Caco-2 (cell line): ENCODE data around the gene SAMD4B. TPM values are rescaled to one million over a fixed set of nuclear protein-coding genes. Genes with fewer than 3 reads are reported as not detected.
A peak's percentile ranks its signal among the peaks of the same experiment; 100 is the strongest.

ENCODE experiments used
- BruUV-seq: library from RNA; stranded (reverse); fragments of 400-500 nt; replicated peaks from 2 replicates; lab custom pipeline; 2021; lab: Mats Ljungman, UMichigan
- CTCF ChIA-PET: fragments of 300-600 bp; sonication (Branson Sonifier 250); formaldehyde crosslinking; loops from one replicate; lab custom pipeline; 2022; ENCODE audit warnings: antibody characterized with exemption; lab: Charles Lee
- POLR2A ChIA-PET: fragments of 300-600 bp; sonication (Branson Sonifier 250); formaldehyde crosslinking; loops from one replicate; lab custom pipeline; 2022; ENCODE audit warnings: antibody characterized with exemption; lab: Charles Lee
- DNase-seq, 2 experiments: peaks; one replicate each; pipeline versions ENCODE4 v3.0.0 to v3.0.0-alpha.2; 2020 to 2022
- H3K27me3 ChIP-seq: replicated peaks from 2 replicates; pipeline ENCODE4 v1.6.0; 2011; ENCODE audit warnings: low read length; ENCODE audit not compliant: control insufficient read depth, insufficient read depth
- H3K36me3 ChIP-seq: 2 replicates; pipeline ENCODE4 v1.5.1; 2011; ENCODE audit warnings: low read length; ENCODE audit not compliant: control insufficient read depth, insufficient read depth
- H3K4me1 ChIP-seq: fragments of 250-450 bp; sonication (Bioruptor Pico); 2 replicates; pipeline ENCODE4 v1.5.1; 2020; ENCODE audit warnings: mild to moderate bottlenecking
- H3K4me3 ChIP-seq: 2 replicates; pipeline ENCODE4 v1.5.1; 2011; ENCODE audit warnings: low read depth, mild to moderate bottlenecking, control low read depth, low read length
- H3K9me3 ChIP-seq: fragments of 250-450 bp; sonication (Bioruptor Pico); 2 replicates; pipeline ENCODE4 v1.5.1; 2020; ENCODE audit warnings: mild to moderate bottlenecking, moderate library complexity
- H3K27ac Mint-ChIP-seq: one replicate; pipeline ENCODE4 v1.8.0; 2022; ENCODE audit warnings: mixed read lengths; ENCODE audit not compliant: unreplicated experiment
- H3K27me3 Mint-ChIP-seq: one replicate; pipeline ENCODE4 v1.8.0; 2022; ENCODE audit warnings: mixed read lengths; ENCODE audit not compliant: insufficient read depth, unreplicated experiment
- H3K36me3 Mint-ChIP-seq: one replicate; pipeline ENCODE4 v1.8.0; 2022; ENCODE audit warnings: mild to moderate bottlenecking, mixed read lengths; ENCODE audit not compliant: insufficient read depth, unreplicated experiment
- H3K4me1 Mint-ChIP-seq: one replicate; pipeline ENCODE4 v1.8.0; 2022; ENCODE audit warnings: low read depth, mixed read lengths; ENCODE audit not compliant: unreplicated experiment
- H3K4me3 Mint-ChIP-seq: one replicate; pipeline ENCODE4 v1.8.0; 2022; ENCODE audit warnings: mild to moderate bottlenecking, moderate library complexity, mixed read lengths; ENCODE audit not compliant: unreplicated experiment
- H3K9me3 Mint-ChIP-seq: one replicate; pipeline ENCODE4 v1.8.0; 2022; ENCODE audit warnings: mixed read lengths; ENCODE audit not compliant: unreplicated experiment
- intact Hi-C: fragments of 100-400 bp; cut with micrococcal nuclease; formaldehyde crosslinking; loops from one replicate; pipeline ENCODE4 v1.10.0; 2022; ENCODE audit not compliant: unreplicated experiment
- total RNA-seq: library from RNA; stranded (reverse); gene quantifications from 2 replicates; pipeline ENCODE4 v1.2.3, GENCODE V29; 2022
- TF ChIP-seq, protein P1 (sequence below), 2 experiments: fragments of 200-600 bp in 1 of 2; IDR thresholded peaks; 1 replicate in 1 of 2; 2 replicates in 1 of 2; pipeline versions ENCODE4 v1.5.1 to v1.8.0; 2011 to 2022; ENCODE audit warnings: antibody characterized with exemption in 1 of 2, control low read depth in 1 of 2, inconsistent platforms in 1 of 2, low read depth in 1 of 2, low read length in 1 of 2, mild to moderate bottlenecking in 1 of 2, moderate library complexity in 1 of 2; ENCODE audit not compliant: insufficient read depth in 1 of 2, severe bottlenecking in 1 of 2, unreplicated experiment in 1 of 2

Gene SAMD4B
- total RNA-seq, 1 experiment from 2014 or later = 132 TPM

DNA sequence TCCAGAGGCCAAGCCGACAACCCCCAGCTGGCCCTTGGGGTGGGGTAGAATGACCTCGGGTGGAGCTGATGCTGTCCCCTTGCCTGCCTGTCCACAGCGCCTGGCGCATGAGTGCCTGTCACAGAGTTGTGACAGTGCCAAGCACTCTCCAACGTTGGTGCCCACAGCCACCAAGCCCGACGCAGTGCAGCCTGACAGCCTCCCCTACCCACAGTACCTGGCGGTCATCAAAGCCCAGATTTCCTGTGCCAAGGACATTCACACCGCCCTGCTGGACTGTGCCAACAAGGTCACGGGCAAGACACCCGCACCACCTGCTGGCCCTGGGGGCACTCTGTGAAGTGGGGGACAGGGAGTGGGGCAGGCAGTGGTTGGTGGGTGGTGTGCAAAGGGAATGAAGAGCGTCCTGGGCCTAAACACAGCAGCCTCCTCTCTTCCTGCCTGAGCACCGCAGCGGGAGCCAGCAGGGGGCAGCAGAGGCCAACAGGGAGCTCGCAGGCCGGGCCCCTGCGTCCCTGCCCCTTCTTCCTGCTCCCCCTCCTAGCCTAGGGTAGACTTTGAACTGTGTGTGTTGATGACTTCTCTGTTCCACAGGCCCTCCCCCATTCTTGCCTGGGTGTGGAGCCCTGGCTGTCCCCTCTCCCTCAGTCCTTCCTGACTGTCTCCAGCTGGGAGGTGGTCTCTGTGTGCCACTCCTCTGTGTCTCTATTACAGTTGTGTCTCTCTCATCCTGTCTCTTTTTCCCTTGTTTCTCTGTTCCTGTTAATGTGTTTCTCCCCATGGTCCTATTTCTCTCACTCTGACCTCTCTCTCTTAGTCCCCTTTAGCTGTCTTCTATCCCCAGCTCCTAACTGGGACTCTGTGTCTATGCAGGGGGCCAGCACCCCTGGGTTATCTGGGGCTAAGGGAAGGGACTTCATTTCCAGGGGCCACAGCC is 55.4 kb downstream of the SAMD4B start:
- CTCF ChIA-PET = interaction anchor here (0.6 to 2.9 kb wide), 12 partner anchors 10 to 844 kb away, joined by 3 to 52 read pairs (median 8); partner anchors contain the start of genes PLEKHG2, RPS16, SAMD4B and ZFP36
- peak overlapping the region; percentile 49 for H3K4me3 Mint-ChIP-seq
- peaks cover 67% of the 10 kb centered on the region for H3K36me3 Mint-ChIP-seq
- peaks cover 34% of the 10 kb centered on the region for H3K4me1 Mint-ChIP-seq
- Histone ChIP-seq H3K9me3 (no peaks in the 10 kb centered on the region), H3K4me3 (no peak overlapping the region), H3K4me1 (peaks cover 52% of the 10 kb centered on the region), H3K27me3 (no peaks in the 10 kb centered on the region), H3K36me3 (no peaks in the 10 kb centered on the region; the same call in none of the 2 replicates)
- no TSS peak for BruUV-seq
- no peaks in the 10 kb centered on the region for H3K9me3 Mint-ChIP-seq
- no peaks in the 10 kb centered on the region for H3K27me3 Mint-ChIP-seq
- peak overlapping the region; percentile 84 for H3K27ac Mint-ChIP-seq
- POLR2A ChIA-PET = interaction anchor here (0.6 to 2.3 kb wide), 7 partner anchors 10 to 573 kb away, joined by 3 to 28 read pairs (median 11); partner anchors contain the start of genes PSMC4, RPS16, SAMD4B and ZFP36
- TF ChIP-seq, protein P1, sequence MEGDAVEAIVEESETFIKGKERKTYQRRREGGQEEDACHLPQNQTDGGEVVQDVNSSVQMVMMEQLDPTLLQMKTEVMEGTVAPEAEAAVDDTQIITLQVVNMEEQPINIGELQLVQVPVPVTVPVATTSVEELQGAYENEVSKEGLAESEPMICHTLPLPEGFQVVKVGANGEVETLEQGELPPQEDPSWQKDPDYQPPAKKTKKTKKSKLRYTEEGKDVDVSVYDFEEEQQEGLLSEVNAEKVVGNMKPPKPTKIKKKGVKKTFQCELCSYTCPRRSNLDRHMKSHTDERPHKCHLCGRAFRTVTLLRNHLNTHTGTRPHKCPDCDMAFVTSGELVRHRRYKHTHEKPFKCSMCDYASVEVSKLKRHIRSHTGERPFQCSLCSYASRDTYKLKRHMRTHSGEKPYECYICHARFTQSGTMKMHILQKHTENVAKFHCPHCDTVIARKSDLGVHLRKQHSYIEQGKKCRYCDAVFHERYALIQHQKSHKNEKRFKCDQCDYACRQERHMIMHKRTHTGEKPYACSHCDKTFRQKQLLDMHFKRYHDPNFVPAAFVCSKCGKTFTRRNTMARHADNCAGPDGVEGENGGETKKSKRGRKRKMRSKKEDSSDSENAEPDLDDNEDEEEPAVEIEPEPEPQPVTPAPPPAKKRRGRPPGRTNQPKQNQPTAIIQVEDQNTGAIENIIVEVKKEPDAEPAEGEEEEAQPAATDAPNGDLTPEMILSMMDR (IDR thresholded peaks at IDR 0.05; ENCODE audit: insufficient read depth in 1 of 2, low read depth in 1 of 2, low read length in 1 of 2, severe bottlenecking in 1 of 2, unreplicated experiment in 1 of 2) = peak; percentile 98
- peak; percentile 94 to 95 for DNase-seq
- intact Hi-C loops = loop anchor here (1.0 to 5.0 kb wide), 2 partner anchors 14 to 270 kb away; partner anchors contain the start of gene PAK4

DNA sequence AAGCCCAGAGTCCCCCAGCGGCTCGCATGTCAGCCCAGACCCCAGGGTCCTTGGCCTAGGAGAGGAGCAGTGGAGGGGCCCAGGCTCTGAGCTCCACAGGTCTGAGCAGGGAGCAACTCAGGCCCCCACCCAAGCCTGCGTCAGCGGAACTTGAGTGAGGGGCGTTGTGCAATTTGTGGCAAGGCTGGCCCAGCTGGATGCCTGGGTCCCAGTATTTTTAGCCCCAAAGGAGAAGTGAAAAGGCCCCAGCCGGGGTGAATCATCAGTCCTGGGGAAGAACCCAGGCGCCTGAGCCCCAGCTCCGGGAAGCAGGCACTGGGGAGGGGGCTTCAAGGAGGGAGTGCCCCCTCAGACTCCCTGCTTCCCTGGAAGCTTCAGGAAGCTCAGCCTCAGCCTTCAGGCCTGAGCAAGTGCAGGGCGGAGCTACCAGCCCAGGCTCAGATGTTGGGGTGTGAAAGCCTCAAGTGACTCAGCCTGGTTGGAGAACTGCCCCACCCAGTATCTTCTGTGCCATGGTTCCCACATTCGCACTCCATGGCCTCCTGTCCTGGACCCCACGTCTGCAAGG is 56.2 kb downstream of the SAMD4B start:
- Histone ChIP-seq H3K9me3 (no peaks in the 10 kb centered on the region), H3K36me3 (no peaks in the 10 kb centered on the region; the same call in none of the 2 replicates), H3K4me3 (no peak overlapping the region), H3K27me3 (no peaks in the 10 kb centered on the region), H3K4me1 (peaks cover 52% of the 10 kb centered on the region)
- ChIA-PET POLR2A (interaction anchor here (0.6 to 2.3 kb wide), 7 partner anchors 10 to 573 kb away, joined by 3 to 28 read pairs (median 11); partner anchors contain the start of genes PSMC4, RPS16, SAMD4B and ZFP36), CTCF (interaction anchor here (0.6 to 2.9 kb wide), 12 partner anchors 10 to 845 kb away, joined by 3 to 52 read pairs (median 8); partner anchors contain the start of genes PLEKHG2, RPS16, SAMD4B and ZFP36)
- H3K36me3 Mint-ChIP-seq = peaks cover 67% of the 10 kb centered on the region
- BruUV-seq = TSS peak; percentile 33
- peaks cover 34% of the 10 kb centered on the region for H3K4me1 Mint-ChIP-seq
- intact Hi-C loops = loop anchor here (5.0 kb wide), 1 partner anchor 271 kb away; the partner anchor contains the start of gene PAK4
- H3K27me3 Mint-ChIP-seq = no peaks in the 10 kb centered on the region
- peak overlapping the region; percentile 49 for H3K4me3 Mint-ChIP-seq
- H3K9me3 Mint-ChIP-seq = no peaks in the 10 kb centered on the region
- peak; percentile 63 to 77 for DNase-seq
- peak overlapping the region; percentile 84 for H3K27ac Mint-ChIP-seq
- TF ChIP-seq, protein P1 (IDR thresholded peaks at IDR 0.05; ENCODE audit: insufficient read depth in 1 of 2, low read depth in 1 of 2, low read length in 1 of 2, severe bottlenecking in 1 of 2, unreplicated experiment in 1 of 2) = no peak
